K562 (cell line): ENCODE measurements around the gene ARHGAP22.

Experiments
- GATAD2A ChIP-seq: fragments of 450-650 bp; IDR thresholded peaks from 2 replicates; pipeline ENCODE4 v1.6.1; 2017
- MAZ ChIP-seq, 2 experiments: fragments of 450-650 bp in 1 of 2; sonication (generic) in 1 of 2; formaldehyde crosslinking; IDR thresholded peaks in 1 of 2; conservative IDR thresholded peaks in 1 of 2; 2 replicates each; pipeline versions ENCODE4 v1.4.0 to v1.5.0; 2020; ENCODE audit warnings: mild to moderate bottlenecking in 1 of 2, missing genetic modification reagents in 1 of 2
- ZKSCAN1 ChIP-seq: fragments of 150-350 bp; IDR thresholded peaks from 2 replicates; pipeline ENCODE4 v1.6.1; 2016; ENCODE audit warnings: low read depth, low read length
- ZNF280B ChIP-seq: fragments of 250-450 bp; sonication (Bioruptor Pico); IDR thresholded peaks from 2 replicates; pipeline ENCODE4 v1.5.1; 2021; ENCODE audit warnings: mild to moderate bottlenecking

- no peak for TF ChIP-seq GATAD2A
- TF ChIP-seq ZKSCAN1 = no peak
- no peak for TF ChIP-seq MAZ (CRISPR knock-in tag; conservative IDR thresholded peaks at IDR 0.05 in 1 of 2, IDR thresholded peaks at IDR 0.05 in 1 of 2)
- no peak for TF ChIP-seq ZNF280B (CRISPR knock-in tag)
Observed at GRCh38 chr10:48474765-48475365, 130.0 kb downstream of the ARHGAP22 start.
